NCI-H1694 (cell line): ENCODE data around the gene COL4A6.

ENCODE experiments used
- DNase-seq: peaks from one replicate; lab custom pipeline; 2025; lab: John Stamatoyannopoulos, UW

COL4A6 gene

DNA sequence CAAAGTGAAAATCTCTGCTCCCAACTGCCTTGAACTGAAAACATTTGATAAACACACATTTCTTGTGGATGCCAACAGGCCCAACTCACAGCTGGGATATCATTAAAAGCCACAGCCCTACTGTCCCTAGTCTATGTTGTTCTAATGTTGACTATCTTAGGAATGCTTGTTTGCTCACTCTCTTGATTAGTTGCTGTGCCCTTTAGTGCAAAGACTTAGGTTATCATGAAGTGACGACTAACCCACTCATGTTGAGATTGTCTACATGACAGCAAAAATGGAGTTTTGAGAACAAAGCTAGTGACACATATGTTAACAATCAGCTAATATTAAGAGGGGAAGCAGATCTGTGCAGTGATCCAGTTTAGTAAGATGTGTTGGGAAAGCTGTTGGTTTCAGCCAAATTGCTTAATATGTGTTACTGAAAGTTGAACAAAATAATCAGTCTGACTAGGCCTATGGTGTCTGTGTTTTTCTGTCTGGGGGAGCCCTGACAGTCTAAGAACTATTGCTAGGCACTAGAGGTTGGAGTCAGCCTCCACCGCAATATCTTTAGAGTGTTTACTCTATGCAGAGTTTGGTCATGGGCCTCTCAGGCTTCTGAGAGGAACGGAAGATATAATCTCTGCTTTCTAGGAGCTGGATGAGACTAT lies 221.2 kb downstream of the COL4A6 start:
- DNase-seq: no peak

GRCh38 chrX:108216405-108216804 lies 221.8 kb downstream of the COL4A6 start:
- DNase-seq: no peak

GRCh38 chrX:108211301-108211700 lies 226.9 kb downstream of the COL4A6 start:
- no peak for DNase-seq

GRCh38 chrX:108209006-108209554 lies 229.1 kb downstream of the COL4A6 start:
- no peak for DNase-seq

DNA sequence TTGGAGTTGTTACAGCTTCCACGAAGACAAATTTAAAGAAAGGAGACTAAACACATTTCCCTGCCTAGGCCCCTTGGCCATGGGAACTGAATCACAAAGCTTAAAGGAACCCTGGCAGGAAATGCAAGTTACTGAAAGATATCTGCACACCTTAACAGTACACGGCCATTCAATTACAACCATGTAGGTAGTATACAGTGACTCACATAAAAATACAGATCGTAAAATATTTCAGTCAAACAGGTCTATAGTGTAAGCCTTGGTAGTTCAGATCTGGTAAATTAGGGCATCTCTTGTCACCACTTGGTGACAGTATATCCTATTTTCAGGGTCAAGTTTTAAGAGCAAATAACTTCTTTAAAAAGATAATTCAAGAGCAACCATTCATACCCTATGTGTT lies 234.7 kb downstream of the COL4A6 start:
- no peak for DNase-seq

DNA sequence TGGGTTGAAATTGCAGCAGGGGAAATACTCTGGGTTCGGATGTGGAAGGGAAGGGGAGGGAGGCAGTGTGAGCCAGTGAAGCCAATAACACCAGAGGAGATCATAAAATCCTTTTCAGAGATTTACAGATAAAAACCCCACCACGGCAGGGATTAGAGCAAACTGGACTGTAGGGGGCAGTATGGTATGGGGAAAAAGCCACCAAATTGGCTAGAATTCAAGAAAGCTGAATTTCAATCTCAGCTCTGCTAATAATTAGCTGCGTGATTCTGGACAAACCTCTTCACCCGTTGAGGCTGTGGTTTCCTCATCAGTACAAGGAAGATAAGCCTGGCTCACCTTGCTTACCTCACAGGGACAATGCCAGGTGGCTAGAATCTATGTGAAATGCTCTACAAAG lies 238.5 kb downstream of the COL4A6 start:
- peak; percentile 54 for DNase-seq

GRCh38 chrX:108199041-108199440 lies 239.2 kb downstream of the COL4A6 start:
- no peak for DNase-seq

GRCh38 chrX:108198420-108198819 lies 239.8 kb downstream of the COL4A6 start:
- no peak for DNase-seq

DNA sequence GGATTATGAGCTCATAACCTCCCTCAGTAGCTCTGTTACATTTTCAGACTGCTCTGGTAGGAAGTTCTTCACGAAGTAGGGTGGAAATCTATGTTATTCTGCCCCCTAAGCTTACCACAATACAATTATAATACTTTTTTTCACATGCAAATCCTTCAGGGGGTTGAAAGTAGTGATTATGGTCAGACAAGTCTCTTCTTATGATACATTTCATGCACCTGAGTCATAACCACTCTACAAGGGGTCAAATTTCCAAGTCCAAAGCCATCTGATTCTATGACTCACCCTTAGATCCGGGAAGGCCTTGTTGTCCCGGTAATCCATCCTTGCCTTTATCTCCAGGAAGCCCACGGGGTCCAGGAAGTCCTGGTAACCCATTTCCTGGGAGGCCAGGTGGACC lies 251.4 kb downstream of the COL4A6 start:
- DNase-seq: no peak

DNA sequence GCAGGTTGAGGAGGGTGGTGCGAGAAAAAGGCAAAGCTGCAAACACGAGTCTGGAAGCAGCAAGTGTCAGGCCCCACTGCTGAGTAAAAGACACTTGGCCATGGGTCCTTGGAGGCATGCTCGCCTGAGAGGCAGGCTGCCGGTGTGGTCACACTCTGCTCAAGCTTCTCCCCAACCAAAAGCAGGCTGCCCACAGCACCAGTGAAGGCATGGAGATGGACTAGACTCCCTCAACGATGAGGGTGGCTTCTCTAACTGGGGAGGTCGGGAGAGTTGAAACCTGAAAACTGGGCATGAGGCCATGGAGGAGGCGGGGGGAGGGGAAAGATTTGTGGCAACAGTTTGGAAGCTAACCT lies 260.1 kb downstream of the COL4A6 start:
- no peak for DNase-seq

DNA sequence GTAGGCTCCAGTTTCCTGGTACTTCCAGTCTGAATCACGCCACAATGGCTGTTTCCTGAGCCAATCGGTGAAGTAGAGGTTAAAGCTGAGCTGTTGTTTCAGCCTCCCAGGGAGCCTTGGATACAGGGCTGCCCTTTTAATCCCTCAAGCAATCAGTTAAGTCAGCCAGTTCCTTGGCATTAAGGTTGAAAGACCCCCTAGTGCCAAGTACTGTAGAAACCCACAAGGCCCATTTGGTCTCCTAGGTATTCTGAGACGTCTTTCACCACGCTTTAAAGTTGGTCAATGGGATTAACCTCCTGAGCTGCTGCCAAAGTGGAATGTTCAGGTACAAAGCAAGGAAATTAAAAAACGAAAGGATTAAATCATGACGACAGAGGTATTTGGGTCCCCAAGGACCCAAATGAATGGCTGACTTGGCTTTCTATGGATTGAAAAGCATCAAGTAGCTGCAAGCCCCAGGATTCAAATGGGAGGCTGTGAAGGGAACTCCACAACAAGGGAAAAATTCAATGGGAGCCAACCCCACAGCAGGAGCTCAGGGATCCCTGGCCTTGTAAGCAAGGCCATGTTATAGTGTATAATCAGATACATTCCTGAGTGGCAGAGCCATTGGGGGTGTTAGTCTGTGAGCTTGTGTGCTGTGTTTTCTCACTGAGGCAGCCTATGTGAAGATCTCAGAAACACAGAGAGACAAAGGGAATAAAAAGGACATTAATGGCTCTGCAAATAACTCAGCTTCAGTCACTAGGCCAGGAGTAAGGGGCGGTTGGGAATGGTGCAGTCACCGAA lies 260.7 kb downstream of the COL4A6 start:
- no peak for DNase-seq

- DNase-seq: no peak
Observed at GRCh38 chrX:108173874-108174273, 264.3 kb downstream of the COL4A6 start.

GRCh38 chrX:108171671-108172070 lies 266.6 kb downstream of the COL4A6 start:
- no peak for DNase-seq

DNA sequence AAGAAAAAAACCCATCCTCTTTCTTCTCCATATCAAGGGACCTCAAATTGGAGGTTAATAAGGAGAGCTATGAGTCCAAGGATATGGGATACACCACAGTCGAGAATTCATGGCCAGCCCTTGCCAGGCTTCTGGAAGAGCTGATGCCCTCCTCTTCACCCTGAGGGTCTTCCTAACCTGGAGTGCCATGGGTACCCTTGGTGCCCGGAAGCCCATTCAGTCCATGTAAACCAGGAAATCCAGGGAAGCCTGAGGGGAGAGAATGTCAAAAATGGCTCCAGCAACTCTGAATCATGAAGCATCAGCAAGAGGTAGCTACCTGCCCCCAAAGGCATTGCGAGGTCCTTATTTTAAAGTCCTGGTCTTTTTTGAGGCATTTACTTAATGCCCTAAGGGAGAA lies 268.5 kb downstream of the COL4A6 start:
- no peak for DNase-seq

- DNase-seq: no peak
Observed at GRCh38 chrX:108168961-108169740, 269.1 kb downstream of the COL4A6 start.

DNA sequence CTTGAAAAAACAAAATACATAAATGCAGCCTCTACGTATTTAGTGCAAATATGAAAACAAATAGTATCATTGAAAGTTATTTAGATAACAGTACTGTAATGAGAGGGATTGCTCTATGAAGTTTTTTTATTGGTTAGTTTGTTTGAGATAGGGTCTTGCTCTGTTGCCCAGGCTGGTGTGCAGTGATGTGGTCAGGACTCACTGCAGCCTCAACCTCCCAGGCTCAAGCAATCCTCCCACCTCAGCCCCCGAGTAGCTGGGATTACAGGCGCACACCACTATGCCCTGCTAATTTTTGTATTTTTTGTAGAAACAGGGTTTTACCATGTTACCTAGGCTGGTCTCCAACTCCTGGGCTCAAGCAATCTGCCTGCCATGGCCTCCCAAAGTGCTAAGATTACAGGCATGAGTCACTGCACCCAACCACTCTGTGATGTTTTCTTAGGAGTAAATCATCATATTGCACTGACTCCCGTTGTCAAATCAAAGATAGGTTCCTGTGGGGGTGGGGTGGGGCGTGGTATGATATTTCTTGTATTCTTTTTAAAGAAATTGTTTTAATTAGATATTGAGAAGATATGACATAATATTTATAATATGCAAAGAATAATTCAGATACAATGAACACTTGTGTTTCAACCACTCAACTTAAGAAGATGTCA lies 270.9 kb downstream of the COL4A6 start:
- DNase-seq: no peak

- DNase-seq: peak; percentile 29
Observed at GRCh38 chrX:108165383-108166111, 272.7 kb downstream of the COL4A6 start.

GRCh38 chrX:108163333-108164082 lies 274.7 kb downstream of the COL4A6 start:
- DNase-seq: no peak

DNA sequence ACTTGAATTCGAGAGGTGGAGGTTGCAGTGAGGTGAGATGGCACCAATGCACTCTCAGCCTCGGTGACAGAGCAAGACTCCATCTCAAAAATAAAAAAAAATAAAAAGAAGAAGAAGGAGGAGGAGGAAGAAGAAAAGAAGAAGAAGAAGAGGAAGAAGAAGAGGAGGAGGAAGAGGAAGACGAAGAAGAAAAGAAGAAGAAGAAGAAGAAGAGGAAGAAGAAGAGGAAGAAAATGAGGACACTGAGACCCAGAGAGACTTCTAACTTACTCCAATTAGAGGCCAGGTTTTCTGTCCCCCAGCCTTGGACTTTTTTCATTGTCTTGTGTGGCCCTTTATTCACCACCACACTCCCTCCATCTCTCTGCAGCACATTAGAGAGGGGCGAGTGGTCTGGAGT lies 276.0 kb downstream of the COL4A6 start:
- DNase-seq: no peak

DNA sequence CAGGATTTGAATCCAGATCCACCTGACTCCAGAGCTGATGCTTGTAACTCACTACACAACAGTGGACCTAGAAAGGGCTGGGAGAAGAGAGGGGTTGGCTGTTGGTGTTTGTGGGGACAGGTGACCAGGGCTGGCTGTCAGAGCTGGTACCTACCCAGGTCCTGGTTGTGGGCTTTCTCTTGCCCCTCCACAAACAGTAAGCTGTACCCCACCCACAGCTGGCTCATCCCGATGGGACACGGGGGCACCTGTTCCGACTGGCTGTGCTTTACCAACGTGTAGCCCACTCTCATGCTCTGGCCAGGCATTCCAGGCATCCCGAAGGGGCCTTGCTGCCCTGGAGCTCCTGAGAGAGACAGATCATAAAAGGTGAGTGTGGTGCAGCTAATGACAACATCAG lies 277.9 kb downstream of the COL4A6 start:
- DNase-seq: no peak
